Adrenal gland (tissue), 5 donors: ENCODE data around the gene CAMSAP1.

Experiments used
- POLR2A ChIP-seq, 2 donors: fragments of 450-650 bp; IDR thresholded peaks; one replicate each; pipeline ENCODE4 v1.6.1; 2017; ENCODE audit warnings: antibody characterized with exemption in 2 of 2, mild to moderate bottlenecking in 2 of 2, moderate library complexity in 1 of 2
- TF ChIP-seq, protein P1 (sequence below), 6 experiments: fragments of 450-650 bp in 4 of 6; fragments of 200-600 bp in 2 of 6; sonication (generic) in 1 of 6; IDR thresholded peaks; 1 replicate in 5 of 6; 2 replicates in 1 of 6; pipeline versions ENCODE4 v1.5.1 to v1.8.0; 2016 to 2021; ENCODE audit warnings: antibody characterized with exemption in 6 of 6, mild to moderate bottlenecking in 2 of 6, moderate library complexity in 1 of 6
- donor health status: DM: no; HTN: no; CAD: no.

DNA sequence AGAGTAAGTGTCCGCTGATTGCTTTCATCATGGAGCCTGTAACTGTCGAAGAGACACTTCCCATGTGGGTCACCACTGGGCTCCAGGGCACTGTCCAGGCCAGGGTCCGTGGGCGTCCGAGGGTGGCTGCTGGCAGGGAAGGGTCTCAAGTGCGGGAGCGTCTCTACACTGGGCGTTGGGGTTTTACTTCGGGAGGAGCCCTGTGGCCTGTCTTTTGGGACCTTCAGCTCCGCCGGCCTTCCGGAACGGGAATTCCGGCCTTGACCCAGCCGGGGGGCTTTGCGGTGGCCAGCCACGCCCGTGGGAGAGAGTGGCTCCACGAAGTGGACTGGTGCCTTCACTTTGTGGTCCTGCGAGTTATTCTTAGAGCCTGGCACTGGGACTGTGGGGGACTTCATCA lies 86.2 kb downstream of the CAMSAP1 start:
- TF ChIP-seq, protein P1, sequence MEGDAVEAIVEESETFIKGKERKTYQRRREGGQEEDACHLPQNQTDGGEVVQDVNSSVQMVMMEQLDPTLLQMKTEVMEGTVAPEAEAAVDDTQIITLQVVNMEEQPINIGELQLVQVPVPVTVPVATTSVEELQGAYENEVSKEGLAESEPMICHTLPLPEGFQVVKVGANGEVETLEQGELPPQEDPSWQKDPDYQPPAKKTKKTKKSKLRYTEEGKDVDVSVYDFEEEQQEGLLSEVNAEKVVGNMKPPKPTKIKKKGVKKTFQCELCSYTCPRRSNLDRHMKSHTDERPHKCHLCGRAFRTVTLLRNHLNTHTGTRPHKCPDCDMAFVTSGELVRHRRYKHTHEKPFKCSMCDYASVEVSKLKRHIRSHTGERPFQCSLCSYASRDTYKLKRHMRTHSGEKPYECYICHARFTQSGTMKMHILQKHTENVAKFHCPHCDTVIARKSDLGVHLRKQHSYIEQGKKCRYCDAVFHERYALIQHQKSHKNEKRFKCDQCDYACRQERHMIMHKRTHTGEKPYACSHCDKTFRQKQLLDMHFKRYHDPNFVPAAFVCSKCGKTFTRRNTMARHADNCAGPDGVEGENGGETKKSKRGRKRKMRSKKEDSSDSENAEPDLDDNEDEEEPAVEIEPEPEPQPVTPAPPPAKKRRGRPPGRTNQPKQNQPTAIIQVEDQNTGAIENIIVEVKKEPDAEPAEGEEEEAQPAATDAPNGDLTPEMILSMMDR (IDR thresholded peaks at IDR 0.05): no peak
- no peak for TF ChIP-seq POLR2A (IDR thresholded peaks at IDR 0.05)
